Middle frontal gyrus (tissue), 1 donor: Measurements from ENCODE around the gene LPCAT2.
"Not testable (repeated sequence)": the region's sequence is repeated elsewhere in the genome, so short reads cannot be mapped to it uniquely, and the experiment has no call there.

Experiments used
- DNase-seq: peaks from one replicate; pipeline ENCODE4 v3.0.0-alpha.2; 2015; ENCODE audit warnings: low spot score; ENCODE audit errors: extremely low spot score

Gene LPCAT2

DNA sequence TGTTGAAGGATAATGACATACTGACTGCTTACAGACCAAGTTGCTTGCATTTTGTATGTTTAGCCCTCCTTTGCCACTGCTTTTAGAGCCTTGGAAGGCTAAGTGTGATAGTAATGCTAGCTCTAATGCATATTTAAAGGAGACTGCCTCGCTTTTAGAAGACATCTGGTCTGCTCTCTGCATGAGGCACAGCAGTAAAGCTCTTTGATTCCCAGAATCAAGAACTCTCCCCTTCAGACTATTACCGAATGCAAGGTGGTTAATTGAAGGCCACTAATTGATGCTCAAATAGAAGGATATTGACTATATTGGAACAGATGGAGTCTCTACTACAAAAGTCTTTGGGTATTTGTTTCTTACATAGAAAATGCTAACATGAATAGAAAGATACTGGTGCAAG is 76.8 kb downstream of the LPCAT2 start:
- no peak for DNase-seq

DNA sequence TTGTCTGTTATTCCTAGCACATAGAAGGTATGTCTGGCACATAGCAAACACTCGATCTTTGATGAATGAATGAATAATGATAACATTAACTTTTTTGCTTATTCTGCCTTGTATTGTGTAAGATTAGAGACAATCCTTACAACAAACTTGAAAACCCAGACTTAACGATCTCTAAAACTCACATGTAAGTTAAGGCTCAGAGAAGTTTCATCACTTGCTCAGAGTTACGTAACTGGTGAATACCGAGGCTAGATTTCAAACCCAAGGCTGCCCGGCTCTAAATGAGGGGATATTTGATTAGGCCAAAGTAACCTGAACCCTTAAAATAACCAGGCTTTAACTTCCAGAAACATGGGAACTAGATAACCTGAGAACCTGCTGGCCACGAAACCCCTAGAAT is 79.9 kb downstream of the LPCAT2 start:
- no peak for DNase-seq

DNA sequence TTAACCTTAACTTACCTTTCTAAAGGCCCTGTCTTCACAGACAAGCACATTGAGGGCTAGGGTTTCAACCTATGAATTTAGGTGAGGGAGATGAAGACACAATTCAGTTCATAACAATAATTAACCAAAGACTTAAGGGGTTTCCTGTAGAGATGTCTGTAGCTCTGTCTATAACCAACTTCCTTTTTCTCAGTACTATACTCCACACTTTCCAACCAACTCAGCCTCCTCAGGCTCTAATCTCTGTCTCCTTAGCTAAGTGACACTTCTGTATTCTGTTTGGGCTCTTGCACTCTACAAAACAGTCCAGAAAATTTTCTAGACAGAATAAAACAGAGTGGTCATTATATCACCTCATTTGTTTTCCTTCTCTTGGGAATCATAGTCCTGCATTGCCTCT is 83.4 kb downstream of the LPCAT2 start:
- DNase-seq: no peak

DNA sequence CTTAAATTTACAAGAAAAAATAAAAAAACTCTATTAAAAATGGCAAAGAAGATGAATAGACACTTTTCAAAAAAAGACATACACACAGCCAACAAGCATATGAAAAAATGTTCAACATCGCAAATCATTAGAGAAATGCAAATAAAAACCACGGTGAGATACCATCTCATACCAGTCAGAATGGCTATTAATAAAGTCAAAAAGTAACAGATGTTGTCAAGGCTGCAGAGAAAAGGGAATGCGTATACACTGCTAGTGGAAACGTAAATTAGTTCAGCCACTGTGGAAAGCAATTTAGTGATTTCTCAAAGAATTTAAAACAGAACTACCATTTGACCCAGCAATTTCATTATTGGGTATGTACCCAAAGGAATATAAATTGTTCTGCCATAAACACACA is 89.1 kb downstream of the LPCAT2 start:
- DNase-seq: no peak

DNA sequence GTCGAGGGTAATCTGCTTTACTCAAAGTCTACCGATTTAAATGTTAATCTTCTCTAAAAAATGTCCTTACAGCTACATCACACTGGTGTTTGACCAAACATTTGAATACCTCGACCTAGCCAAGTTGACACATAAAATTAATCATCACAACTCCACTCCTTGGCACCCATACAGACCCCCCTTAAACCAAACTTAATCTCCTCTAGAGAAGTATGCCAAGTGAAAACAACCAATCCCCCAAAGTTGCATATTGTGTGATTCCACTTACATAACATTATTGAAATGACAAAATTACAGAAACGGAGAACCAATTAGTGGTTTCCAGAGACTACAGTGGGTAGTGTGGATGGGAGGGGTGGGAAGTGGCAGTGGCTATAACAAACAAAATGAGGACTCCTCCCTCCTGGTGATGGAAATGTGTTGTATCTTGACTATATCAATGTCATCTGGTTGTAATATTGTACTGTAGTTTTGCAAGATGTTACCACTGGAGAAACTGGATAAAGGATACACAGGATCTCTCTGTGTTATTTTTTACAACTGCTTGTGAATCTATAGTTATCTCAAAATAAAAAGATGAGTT is 97.0 kb downstream of the LPCAT2 start:
- DNase-seq: no peak

DNA sequence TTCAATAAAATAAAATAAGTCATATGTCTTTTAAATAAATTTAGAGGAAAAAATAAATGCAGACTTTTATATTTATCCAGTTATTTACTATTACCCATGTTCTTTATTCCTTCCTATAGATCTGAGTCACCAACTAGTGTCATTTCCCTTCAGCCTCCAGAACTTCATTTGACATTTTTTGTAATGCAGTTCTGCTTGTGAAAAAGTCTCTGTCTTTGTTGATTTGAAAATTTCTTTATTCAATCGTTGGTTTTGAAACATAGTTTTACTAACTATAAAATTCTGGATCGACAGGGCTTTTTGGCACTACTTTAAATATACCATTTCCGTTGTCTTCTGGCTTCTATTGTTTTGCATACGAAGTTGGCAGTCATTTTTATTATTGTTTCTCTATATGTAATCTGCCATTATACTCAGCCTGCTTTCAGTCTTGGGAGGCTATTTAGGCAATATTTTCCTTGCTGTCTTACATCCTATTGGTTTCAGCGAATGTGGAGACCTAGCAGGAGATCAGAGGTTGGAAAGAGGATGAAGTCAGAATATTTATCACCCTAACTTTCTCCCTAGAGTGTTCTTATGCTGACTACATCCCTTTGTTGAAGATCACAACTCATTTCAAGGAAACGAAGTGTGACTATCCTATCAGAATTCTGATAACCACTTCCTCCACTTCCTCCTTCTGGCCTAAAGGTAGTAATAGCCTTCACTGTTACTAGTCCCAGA is 104.9 kb downstream of the LPCAT2 start:
- no peak for DNase-seq

DNA sequence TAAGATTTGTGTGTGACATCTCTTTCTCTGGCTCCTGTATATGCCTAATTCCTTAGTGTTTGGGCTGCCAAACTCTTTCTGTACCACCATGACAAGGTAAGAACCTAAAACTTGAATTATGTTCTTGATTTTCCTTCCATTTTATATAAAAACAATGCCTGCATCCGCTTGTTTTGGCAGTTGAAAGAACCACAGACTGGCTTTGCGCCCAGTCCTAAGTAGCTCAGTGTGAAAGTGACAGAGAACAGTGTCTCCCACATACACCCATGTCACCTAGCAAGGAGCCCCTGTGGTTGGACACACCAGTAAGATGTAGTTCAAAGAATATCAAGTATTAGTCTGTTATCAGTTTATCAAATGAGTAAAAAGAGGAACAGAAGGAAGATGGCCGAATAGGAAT is 106.2 kb downstream of the LPCAT2 start:
- no peak for DNase-seq

DNA sequence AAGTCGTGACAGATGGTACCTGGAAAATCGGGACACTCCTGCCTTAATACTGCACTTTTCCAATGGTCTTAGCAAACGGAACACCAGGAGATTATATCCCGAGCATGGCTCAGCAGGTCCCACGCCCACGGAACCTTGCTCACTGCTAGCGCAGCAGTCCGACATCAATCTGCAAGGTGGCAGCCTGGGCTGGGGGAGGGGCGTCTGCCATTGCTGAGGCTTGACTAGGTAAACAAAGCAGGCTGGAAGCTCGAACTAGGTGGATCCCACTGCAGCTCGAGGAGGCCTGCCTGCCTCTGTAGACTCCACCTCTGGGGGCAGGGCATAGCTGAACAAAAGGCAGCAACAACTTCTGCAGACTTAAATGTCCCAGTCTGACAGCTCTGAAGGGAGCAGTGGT is 106.8 kb downstream of the LPCAT2 start:
- not testable (repeated sequence) for DNase-seq

DNA sequence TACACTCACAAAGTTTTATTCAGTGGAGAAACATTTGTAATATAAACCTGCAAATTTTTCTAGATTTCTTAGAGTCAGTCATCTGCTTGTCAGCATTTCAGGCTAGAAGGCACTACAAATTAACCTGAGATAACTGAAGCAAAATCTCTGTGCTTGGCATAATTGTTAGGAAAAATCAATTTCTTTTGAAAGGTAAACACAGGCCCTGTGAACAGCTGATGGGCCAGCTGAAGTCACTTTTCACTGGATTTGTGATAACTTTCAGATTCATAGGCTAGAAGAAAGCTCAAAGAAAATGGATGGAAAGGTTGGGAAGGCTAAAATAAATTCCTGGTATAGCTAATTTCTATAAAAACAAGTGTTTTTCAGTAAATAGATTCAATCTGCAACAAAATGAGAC is 112.9 kb downstream of the LPCAT2 start:
- no peak for DNase-seq

DNA sequence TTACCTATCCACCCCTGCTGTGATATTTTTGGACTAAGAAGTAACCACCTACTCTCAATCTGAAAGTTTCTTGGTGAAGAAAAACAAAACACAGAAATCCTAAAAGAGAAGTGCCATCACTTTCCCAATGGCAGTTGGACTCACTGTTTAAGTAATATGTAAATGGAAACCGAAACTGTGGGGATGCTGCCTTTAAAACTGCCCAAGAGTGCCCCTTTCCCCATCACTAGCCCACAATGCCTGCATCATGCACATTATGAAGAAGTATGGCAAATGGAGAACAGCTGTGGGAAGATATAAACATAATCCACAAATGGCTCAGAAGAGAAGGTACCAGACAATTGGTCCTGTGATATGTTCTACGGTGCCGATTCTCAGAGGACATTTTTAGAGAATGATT is 113.4 kb downstream of the LPCAT2 start:
- no peak for DNase-seq

DNA sequence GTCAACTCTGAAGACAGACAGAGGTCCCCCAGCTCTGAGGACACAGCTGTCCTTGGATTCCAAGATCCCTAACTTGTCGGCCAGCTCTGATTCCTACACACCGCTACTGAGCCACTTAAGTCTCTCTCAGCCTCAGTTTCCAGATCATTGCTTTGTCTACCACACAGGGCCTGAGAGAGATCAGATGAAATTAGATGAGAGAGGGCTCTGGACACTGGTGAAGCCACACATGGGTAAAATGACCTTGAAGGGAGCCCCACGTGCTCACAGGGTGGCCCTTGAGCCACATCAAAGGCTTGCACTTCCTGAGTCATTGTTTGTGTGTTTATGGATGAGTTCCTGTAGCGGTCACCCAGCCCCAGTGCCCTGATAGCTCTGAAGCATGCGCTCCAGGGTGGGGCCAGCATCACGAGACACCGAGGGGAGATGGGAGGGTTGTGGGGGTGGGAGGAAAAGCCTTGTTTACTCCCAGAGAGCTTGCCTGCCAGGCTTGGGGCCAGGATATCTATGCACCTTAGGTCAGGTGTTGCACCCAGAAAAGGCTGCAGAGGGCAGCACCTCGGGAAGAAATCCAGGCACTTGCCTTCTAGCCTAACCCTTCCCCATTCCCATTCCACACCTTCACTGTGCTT is 114.2 kb downstream of the LPCAT2 start:
- no peak for DNase-seq

DNA sequence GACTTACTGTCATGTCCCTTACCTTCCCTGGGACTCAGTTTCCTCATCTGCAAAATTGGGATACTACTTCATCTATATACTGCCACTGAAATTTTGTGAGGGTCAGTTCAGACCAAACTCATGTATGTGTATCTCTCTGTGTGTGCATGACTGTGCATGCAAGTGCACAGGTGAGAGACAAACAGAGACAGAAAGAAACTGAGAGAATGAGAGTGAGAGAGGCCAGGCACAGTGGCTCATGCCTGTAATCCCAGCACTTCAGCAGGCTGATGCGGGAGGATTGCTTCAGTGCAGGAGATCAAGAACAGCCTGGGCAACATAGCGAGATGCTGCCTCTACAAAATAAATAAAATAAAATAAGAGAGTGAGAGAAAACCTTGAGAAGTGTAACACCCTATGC is 114.8 kb downstream of the LPCAT2 start:
- DNase-seq: no peak

DNA sequence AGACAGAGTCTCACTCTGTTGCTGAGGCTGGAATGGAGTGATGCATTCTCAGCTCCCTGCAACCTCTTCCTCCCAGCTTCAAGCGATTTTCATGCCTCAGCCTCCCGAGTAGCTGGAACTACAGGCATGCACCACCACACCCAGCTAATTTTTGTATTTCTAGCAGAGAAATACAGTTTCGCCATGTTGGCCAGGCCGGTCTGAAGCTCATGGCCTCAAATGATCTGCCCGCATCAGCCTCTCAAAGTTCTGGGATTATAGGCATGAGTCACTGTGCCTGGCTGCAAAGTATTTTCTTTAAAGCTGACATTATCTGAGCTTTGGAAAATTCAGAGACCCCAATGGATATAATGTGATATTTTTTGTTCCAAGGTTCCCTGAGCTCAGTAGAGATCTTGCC is 115.8 kb downstream of the LPCAT2 start:
- DNase-seq: no peak

DNA sequence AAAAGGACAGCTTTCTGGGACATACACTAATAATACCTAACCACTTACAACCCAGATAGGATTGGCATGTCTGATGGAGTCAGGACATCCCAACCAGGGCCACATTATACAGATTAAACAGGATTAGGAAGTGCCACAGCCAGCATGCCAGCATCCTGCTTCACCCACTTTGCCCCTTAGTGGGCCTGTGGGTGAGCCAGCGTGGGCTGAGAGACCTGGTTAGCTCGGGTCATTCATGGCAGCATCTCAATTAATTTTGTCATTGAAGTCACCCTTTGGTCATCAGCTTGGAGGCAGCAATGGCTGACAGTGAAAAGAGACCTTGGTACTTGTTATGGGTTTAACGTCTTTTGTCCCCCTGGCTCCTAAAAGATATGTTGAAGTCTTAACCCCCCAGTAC is 117.0 kb downstream of the LPCAT2 start:
- DNase-seq: no peak

DNA sequence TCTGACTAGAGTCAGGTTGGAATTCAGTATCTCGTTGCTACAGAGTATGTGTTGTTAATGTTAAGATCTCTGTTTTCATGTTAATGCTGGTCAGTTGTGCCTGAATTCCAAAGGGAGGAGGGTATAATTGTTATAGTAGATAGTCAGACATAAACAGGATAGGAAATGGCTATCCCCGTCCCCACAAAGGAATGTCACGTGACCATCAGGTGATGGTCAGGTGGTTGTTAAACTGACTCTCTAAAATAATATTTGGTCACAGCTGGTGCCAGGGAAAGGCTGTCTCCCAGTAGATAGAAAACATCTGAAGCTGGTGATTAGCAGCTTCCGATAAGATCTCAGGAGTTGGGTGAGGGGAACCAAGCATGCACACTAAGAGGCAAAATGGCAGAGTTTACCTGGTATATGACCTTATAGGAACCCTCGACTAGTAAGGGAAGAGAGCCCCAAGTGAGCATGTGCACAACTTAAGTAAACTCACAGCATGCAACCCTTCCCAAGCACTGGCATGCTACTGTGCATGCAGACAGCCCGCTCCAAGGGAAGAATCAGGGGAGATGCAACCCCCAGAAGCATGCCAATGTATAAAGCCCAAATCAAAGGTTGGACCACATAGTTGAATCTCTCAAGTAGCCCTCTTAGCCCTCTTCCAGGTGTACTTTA is 119.6 kb downstream of the LPCAT2 start:
- DNase-seq: no peak

DNA sequence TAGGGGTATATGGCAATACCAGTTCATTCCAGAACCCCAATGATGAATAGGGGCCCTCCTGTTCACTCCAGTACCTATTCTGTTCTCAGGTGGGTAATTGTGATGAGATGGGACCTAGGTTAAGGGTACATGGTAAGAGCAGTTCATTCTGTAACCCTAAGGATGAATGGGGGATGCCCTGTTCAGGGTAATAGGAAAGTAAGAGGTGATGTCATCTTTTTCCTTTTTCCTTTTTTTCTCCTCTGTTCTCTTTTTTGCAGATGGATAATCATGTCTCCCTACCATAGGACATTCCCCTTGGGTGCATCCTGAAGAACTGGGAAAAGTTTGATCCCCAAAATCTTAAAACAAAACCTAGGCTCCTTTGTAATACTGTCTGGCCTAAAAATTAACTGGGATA is 121.9 kb downstream of the LPCAT2 start:
- no peak for DNase-seq

DNA sequence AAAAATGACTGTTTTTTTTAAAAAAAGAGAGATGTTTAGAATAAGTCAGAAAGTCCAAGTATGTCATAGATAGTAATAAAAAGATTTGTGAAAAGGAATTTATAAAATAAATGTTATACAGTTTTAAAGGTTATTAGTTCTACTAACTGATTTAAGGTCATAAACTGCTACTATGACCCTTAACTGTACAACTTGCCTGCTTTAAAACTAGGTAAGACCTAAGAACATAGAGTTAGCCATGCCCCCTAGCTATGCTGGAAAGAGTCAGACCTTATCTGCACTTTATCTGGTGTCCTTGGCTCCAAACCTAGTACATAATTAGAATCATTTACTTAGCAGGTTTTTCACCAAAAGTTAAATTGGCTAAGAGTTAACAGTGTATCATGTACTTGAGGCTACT is 123.4 kb downstream of the LPCAT2 start:
- no peak for DNase-seq

DNA sequence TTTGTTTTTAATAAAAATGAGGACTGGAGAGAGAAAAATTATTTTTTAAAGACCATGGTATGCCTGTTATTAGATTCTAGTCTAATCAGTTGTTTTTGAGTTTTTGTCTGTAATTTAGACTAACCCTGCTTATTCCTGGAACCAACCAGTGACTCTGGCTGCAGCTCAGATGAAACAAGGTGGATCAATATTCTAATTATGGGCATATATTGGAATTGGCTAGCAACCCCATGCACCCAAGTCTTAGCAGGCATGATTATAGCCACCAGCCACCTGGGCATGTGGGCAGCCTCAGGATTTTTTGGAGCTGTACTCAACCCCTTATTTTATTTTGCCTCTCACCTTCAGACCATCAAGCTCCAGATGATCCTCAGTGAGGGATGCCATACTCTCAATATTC is 125.3 kb downstream of the LPCAT2 start:
- no peak for DNase-seq
